HG03457 (cell line): ENCODE measurements around the gene HOXC6.
A peak's percentile ranks its signal among the peaks of the same experiment; 100 is the strongest.

Experiments used
- ATAC-seq: cut with Tn5 transposase; IDR thresholded peaks from one replicate; pipeline ENCODE4 v1.9.1; 2021; ENCODE audit warnings: moderate number of reproducible peaks; ENCODE audit not compliant: unreplicated experiment

HOXC6 gene

GRCh38 chr12:54051874-54052437 lies 23.7 kb downstream of the HOXC6 start:
- no peak for ATAC-seq

GRCh38 chr12:54052438-54053002 lies 24.3 kb downstream of the HOXC6 start:
- no peak for ATAC-seq

- ATAC-seq = peak; percentile 63
Measured at GRCh38 chr12:54053003-54053750, 24.9 kb downstream of the HOXC6 start.

- ATAC-seq = no peak
Measured at GRCh38 chr12:54053751-54054741, 25.8 kb downstream of the HOXC6 start, which contains the start of gene HOXC4. Gene HOXC4, plus strand, starts transcription at chr12:54053835. Its CDS starts 88 bp downstream, at chr12:54053923.

GRCh38 chr12:54054742-54055194 lies 26.5 kb downstream of the HOXC6 start:
- no peak for ATAC-seq

GRCh38 chr12:54055552-54055951 lies 27.3 kb downstream of the HOXC6 start:
- no peak for ATAC-seq

- ATAC-seq = no peak
Measured at GRCh38 chr12:54056110-54056509, 27.9 kb downstream of the HOXC6 start.

GRCh38 chr12:54058128-54058768 lies 30.0 kb downstream of the HOXC6 start:
- ATAC-seq = no peak

- ATAC-seq = no peak
Measured at GRCh38 chr12:54059668-54060067, 31.4 kb downstream of the HOXC6 start.

- ATAC-seq = no peak
Measured at GRCh38 chr12:54060174-54060974, 32.1 kb downstream of the HOXC6 start.

- no peak for ATAC-seq
Measured at GRCh38 chr12:54060975-54061778, 32.9 kb downstream of the HOXC6 start.

GRCh38 chr12:54065677-54066076 lies 37.4 kb downstream of the HOXC6 start:
- no peak for ATAC-seq

- no peak for ATAC-seq
Measured at GRCh38 chr12:54066408-54066807, 38.2 kb downstream of the HOXC6 start.

GRCh38 chr12:54068418-54069070 lies 40.3 kb downstream of the HOXC6 start:
- ATAC-seq = no peak

GRCh38 chr12:54071942-54072341 lies 43.7 kb downstream of the HOXC6 start:
- ATAC-seq = no peak

GRCh38 chr12:54074308-54074707 lies 46.1 kb downstream of the HOXC6 start:
- no peak for ATAC-seq

GRCh38 chr12:54075409-54075808 lies 47.2 kb downstream of the HOXC6 start:
- ATAC-seq = no peak

- ATAC-seq = no peak
Measured at GRCh38 chr12:54075974-54076373, 47.7 kb downstream of the HOXC6 start.
